CD4-positive, alpha-beta T cell treated with Interleukin-15 for 1 hour (primary cell): ENCODE data around the gene AHNAK2.
"Not testable (repeated sequence)": the region's sequence is repeated elsewhere in the genome, so short reads cannot be mapped to it uniquely, and the experiment has no call there.

Experiments
- DNase-seq: peaks from one replicate; pipeline ENCODE4 v3.0.0-alpha.2; 2020

Gene AHNAK2

DNA sequence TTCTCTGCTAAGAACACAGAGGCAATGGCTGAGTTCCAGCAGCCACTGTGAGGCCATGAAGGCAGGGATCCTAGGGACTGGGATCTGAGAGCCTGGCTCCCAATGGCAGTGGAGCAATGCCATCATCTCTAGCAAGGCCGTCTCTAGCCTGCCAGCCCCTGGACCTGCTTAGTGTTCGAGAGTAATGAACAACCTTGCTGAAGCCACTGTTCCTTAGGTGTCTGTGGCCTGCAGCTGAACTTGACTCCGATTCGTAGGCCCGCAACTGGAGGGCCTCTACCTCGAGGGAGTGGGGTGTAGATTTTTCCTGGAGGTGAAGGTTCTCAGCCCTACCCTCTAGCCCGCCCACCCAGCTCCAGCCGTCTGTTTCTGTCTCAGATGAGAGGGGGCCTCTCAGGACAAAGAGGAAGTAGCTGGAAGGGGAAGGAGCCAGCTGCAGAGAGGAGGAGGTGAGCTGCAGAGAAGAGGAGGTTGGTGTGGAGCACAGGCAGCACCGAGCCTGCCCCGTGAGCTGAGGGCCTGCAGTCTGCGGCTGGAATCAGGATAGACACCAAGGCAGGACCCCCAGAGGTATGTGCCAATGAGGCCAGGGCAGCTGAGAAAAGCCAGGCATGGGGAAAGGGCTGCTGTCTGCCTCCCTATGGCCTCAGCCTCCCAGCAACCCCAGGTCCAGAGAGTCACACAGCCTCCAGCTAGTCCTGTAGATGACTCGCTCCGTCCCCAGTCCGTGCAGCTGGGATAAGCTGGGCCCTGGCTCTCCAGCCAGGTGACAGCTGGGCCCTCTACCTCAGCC, 53.6 kb downstream of the AHNAK2 start, which contains the start of gene PLD4:
Gene PLD4 (plus strand): TSS at position 459 of the 793 bp plus-strand sequence. CDS start 2,262 bp downstream, outside the sequence.
- peak; percentile 46 for DNase-seq

DNA sequence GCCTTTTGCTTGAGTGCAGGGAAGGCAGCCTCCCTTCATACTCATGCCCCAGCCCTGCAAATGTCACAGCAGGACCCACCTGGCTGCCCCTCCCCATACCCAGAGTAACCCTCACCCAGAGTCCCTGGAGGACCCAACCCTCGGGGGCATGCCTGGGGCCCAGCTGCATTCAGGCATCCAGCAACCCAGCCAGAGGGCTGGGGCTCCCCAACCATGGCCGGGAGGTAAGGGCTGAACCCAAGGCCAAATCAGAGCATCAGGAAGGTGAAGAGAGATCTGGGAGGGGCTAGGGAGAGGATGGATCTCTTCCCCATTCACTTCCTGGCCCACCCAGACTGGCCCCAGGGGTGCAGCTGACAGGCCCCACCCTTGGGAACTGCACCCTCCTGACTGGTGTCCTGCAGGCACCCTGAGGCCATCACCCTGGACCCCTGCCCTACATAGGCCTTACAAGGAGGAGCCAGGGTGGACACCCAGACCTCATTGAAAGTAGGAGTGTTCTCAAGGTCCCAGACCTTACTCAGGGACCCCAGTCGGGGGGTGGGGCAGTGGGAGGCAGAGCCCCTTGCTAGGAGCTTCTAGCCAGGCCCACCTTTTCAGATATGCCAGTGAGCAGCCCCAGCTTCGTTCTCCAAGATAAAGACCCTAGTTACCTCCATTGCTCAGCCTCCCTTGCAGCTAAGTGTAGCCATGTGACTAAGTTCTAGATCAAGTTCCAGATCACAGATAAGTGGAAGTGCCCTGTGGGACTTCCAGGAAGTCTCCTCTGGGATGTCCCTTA, 54.3 kb downstream of the AHNAK2 start:
- DNase-seq, result no peak

DNA sequence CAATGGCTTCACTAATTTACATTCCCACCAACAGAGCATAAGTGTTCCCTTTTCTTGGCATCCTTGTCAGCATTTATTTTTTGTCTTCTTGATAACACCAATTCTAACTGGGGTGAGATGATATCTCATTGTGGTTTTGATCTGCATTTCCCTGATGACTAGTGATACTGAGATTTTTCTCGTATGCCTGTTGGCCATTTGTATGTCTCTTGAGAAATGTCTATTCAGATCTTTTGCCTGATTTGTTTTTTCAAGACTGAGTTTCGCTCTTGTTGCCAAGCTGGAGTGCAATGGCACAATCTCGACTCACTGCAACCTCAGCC, 58.2 kb downstream of the AHNAK2 start:
- DNase-seq, result no peak

DNA sequence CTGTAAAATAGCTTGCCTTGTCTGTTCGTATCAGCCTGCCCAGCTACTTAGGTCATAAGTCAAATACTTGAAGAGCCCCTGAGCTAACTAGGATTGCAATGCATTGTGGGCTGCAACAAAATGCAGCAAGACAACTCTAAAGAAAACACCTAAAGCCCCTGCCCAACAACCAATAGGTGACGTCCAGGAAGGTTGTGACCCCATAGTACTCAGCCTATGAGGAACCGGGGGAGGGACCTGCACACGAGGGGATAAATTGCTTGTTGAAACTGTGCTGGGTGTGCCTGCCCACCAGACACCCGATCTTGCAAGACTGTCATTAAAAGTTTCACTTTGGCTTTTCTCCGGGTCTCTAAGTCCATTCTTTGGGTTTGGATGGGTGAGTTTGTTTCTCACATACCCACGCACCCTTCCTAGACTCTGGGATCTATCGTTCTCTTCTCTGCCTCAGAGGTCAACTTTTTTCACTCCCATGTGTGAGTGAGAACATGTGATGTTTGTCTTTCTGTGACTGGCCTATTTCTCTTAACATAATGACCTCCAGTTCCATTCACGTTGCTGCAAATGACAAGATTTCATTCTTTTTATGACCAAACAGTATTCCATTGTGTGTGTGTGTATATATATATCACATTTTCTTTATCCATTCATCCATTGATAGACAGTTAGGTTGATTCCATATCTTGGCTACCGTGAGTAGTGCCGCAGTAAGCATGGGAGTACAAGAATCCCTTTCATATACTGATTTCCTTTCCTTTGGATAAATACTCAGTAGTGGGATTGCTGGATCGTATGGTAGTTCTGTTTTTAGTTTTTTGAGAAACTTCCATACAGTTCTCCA, 58.8 kb downstream of the AHNAK2 start:
- DNase-seq, result not testable (repeated sequence)

DNA sequence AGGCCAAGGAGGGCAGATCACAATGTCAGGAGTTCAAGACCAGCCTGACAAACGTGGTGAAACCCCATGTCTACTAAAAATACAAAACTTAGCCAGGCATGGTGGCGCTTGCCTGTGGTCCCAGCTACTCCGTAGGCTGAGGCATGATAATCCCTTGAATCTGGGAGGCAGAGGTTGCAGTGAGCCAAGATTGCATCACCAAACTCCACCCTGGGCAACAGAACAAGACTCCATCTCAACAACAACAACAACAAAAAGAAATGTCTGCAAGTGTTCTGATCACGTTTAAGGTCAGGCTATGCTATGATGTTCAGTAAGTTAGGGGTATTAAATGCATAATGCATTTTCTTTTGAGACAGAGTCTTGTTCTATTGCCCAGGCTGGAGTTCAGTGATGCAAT, 60.2 kb downstream of the AHNAK2 start:
- DNase-seq, result no peak

DNA sequence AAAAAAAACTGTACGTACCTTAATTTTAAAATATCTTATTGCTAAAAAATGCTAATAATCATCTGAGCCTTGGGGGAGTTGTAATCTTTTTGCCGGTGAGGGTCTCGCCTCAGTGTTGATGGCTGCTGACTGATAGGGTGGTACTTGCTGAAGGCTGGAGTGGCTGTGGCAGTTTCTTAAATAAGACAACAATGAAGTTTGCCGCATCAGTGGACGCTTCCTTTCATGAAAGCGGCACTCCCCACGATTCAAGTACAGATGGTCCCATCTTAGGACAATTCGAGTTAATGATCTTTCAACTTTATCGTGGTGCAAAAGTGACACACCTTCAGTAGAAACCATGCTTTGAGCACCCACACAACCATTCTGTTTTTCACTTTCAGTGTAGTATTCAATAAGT, 61.1 kb downstream of the AHNAK2 start:
- no peak for DNase-seq

DNA sequence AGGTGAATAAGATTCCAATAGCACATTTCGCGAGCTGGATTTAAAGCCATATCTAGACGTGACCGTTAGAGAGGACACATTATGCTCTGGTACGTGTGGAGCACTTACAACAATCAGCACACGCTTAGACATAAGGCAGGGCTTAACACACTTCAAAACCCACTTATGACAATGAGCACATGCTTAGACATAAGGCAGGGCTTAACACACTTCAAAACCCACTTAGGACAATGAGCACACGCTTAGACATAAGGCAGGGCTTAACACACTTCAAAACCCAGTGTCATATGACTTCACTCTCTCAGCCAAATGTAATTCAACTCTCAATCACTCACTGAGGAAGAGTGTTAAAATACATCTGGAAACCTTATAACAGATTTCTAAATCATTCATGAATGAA, 64.7 kb downstream of the AHNAK2 start:
- DNase-seq, result no peak

DNA sequence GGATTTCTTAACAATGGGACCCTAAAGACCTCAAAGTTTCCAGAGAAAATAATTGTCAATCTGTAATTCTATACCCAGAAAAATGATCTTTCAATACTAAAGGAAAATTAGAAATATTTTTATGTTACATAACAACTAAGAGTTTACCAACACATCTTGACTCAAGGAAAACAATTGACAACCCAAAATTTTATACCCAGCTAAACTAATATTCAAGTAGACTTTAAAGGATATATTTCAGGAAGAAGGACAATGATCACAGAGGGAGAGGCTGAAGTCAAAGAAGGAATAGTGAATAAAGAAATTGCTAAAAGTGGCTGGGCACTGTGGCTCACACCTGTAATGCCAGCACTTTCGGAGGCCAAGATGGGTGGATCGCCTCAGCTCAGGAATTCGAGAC, 66.1 kb downstream of the AHNAK2 start:
- DNase-seq, result no peak

DNA sequence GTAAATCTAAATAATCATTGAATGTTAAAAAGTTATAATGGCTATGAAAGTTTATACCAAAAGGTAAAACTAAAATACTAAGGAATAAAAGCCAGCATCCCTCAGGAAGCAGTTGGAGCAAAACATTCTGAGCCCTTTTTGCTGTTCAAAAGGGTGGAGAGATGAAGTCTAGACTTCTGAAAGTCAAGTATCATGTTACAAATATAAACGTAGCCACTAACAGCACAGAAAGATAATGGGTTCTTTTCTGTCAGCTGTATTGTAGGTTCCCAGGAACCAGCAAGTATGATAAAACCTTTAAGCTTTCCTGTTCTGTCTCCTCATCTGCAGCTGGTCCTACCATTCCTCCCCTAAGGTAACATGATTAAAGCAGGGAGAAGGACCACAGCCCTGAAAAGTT, 69.9 kb downstream of the AHNAK2 start:
- no peak for DNase-seq

DNA sequence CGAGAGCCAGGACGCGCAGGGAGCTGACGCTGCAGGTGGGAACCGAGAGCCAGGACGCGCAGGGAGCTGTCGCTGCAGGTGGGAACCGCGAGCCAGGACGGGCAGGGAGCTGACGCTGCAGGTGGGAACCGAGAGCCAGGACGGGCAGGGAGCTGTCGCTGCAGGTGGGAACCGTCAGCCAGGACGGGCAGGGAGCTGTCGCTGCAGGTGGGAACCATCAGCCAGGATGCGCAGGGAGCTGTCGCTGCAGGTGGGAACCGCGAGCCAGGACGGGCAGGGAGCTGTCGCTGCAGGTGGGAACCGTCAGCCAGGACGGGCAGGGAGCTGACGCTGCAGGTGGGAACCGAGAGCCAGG, 72.6 kb downstream of the AHNAK2 start:
- not testable (repeated sequence) for DNase-seq

DNA sequence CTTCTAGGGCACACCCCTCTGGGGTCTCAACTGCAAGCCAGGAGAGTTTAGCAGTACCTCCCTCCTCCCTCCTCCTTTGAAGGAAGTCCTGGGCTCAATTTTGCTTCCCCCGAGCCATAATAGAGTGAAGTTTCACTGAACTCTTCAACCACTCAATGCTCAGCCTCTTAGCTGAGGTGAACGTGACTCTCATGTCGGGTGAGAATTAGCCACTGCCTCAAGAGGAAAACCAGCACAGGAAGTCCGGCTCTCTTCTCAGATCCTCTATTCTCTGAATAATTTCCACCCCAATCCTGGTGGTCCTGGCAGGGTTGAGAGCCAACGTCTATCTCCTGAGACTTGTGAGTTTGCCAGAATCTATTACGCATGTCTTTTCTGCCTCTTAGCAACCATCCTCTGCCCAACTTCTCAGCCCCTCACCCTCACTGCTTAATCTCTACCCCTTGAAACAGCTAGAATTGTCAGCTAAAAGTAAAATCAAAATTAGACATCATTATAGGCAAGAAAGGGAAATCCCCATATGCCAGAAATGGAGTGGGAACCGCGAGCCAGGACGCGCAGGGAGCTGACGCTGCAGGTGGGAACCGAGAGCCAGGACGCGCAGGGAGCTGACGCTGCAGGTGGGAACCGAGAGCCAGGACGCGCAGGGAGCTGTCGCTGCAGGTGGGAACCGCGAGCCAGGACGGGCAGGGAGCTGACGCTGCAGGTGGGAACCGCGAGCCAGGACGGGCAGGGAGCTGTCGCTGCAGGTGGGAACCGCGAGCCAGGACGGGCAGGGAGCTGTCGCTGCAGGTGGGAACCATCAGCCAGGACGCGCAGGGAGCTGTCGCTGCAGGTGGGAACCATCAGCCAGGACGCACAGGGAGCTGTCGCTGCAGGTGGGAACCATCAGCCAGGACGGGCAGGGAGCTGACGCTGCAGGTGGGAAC, 73.3 kb downstream of the AHNAK2 start:
- not testable (repeated sequence) for DNase-seq

DNA sequence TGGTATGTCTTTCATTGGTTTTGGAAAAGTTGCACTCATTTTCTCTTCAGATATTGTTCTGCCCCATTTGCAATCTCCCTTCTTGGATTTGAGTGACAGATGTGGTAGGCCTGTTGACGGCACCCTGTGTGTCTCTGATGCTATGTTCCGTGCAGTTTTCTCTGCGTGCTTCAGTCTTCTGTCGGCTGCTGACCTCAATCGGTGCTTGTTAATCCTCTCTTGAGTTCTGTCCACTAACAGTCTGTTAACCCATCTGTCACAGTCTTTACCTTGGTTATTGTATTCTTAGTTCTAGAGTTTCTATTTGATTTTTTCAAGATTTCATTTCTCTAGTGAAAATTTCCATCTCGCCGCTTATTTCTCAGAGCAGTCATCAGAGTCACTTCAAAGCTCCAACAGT, 74.2 kb downstream of the AHNAK2 start:
- DNase-seq, result no peak

DNA sequence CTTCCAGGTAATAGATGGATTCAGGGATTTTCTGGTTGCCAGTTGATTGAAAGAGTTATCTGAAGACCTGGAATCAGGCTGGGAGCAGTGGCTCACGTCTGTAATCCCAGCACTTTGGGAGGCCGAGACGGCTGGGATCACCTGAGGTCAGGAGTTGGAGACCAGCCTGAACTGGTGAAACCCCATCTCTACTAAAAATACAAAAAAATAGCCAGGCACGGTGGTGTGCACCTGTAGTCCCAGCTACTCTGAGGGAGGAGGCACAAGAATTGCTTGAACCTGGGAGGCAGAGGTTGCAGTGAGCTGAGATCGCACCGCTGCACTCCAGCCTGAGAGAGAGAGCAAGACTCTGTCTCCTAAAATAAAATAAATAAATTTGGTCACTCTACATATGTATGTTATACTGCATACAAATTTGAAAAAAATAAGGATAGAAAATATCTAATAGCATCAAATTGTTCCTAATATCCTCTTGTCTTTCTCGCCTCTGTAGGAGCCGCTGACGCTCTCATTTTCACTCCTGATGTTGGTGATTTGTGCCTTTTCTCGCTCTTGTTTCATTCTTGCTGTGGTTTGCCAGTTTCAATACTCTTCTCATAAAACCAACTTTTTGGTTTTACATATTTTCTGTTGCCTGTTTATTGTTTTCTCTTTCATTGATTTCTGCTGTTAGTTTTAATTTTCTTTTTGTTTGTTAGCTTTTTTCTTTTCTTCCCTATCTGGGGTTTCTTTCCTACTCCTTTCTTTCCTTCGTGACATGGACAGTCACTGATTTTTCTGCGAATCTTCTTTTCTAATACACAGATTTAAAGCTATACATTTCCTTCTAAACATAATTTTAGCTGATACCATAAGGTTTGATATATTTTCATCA, 77.3 kb downstream of the AHNAK2 start:
- DNase-seq, result no peak

DNA sequence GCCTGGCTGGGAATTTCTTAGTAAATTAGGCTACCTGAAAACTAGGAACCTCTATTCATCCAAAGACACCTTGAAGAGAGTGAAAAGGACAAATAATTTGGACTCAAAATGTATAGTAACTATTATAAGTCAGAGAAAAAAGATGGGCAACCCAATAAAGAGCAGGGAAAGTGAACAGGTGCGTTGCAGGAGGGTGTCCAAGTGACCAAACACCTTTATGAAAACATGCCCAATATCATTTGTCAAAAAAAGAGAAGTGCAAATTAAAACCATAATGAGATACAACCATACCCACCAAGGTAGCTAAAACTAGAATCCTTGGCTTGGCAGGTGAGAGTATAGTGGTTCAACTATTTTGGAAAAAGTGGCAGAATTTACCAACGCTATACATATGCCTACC, 78.4 kb downstream of the AHNAK2 start:
- no peak for DNase-seq

DNA sequence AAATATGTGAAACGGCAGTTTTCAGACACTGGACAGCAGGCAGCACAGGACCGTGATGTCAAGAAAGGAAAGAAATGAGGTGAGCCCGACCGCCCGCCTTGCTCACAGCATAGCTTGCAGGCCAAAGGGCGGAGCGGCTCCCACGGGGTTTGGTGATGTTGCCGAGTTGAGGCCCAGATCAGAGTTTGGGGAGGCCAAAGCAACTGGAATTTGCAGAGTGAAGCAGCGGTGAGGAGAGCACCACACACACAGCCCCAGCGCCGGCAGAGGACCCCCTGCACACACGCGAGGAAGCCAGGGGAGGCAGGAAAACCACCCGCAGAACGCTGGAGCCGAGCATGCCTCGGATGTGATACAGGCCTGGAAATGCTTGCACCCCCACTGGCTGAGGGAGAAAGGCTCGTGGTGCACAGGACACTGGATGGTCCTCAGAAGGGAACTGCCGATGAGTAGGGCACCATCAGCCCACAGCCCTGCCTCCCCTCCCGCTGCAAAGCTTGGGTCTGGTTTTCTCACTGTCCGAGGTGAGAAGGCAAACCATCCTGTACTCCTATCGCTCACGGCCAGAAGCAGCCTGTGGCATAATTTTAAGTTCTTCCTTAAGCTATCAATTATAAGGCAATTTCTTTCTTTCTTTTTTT, 79.2 kb downstream of the AHNAK2 start:
- DNase-seq, result no peak

DNA sequence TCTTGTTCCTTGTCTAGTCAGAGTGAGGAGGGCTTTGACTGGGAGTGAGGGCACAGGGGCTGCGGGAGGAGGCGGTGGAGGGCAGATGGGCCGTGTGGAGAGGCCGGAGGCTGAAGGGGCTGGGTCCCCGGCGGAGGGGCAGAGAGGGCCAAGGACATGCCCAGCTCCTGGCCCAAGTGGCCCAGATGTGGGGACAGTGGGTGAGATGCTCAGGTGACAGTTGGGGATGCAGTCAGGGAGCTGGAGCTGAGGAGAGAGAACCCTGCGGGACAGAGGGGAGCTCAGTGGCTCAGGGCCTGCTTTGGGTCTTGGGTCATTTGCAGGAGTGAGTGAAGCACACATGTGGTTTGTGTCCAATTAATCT, 80.0 kb downstream of the AHNAK2 start:
- no peak for DNase-seq

DNA sequence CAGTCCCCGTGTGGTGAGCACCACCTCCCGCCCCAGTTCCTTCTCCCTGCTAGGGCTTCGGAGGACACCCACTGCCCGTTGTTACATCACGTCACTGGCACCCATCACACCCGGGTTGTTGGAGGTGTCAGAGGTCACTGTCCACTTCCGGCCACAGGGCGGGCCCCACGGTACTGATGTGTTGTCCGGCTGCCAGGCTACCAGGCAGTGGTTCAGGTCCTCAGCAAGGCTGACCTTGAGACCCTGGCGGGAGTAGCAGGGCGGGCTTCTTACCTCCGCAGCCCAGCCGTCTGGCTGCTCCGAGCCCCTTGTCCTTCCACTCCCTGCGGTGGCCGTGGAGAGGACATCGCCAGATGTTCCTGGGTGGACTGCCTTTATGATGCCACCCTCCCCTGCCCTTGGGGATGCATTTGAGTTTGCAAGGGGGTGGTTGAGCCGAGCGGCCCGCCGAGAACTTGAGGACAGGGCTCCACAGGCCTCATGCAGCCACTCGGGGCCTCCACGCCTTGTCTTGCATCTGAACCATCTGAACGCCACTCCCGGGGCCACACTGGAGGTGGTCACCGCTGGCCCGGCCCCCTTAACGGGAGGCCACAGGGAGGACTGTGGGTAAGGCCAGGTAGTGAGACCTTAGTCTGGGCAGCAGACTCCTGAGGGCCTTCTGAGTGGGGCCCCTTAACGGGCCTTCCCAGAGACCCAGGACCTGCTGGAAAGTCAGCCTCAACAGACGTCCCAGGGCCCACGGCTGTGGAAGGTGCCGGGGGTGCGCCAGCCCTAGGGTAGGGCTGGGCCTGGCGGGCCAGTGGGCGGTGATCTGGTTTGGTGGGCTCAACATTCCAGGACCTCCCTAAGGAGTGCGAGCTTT, 80.6 kb downstream of the AHNAK2 start:
- DNase-seq, result no peak

DNA sequence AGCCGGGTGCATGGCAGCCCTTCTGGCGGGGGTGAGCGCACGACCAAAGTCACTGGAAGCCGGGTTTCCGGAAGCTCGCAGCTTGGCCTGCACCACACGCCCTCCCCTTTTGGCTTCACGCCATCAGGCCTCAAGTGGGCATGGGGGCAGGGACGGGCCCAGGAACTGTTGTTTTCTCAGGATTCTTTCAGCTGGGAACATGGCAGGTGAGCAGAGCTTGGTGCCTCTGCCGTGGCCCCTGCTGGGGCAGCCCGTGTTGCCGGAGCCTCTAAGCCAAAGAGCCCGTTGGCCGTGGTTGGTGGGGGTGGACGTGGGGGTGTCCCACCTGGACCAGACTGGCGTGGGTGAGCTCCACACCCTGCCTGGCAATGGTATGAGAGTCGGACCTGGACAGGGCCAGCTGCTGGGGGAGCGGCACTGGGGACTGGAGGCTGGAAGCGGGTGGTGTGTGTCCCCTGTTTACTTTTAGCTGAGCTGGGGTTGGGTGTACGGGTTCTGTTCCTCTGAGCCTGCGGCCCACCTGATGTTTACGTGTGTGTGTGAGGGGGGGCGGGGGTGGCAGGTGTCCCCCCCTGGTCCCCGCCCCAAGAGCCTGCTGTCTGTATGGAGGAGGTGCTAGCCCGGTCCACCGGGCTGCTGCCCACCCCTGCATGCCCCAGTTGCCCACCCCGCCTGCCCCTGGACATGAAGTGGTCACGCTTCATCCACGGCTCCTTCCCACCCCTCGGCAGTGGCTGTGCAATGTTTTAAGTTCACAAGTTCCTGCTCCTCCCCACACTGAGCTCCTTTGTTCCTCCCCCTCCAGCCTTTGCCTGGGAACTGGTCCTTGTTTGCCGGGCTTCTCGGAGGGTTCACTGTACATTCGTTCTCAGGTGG, 82.2 kb downstream of the AHNAK2 start:
- DNase-seq, result no peak
